ENCODE data around the gene PRAMEF9.
A peak's percentile ranks its signal among the peaks of the same experiment; 100 is the strongest.
"Not testable (repeated sequence)": the region's sequence is repeated elsewhere in the genome, so short reads cannot be mapped to it uniquely, and the experiment has no call there.

Gene PRAMEF9

GRCh38 chr1:13171548-13171947 is at the start of gene PRAMEF9:
TSS of gene PRAMEF9 (plus strand) at chr1:13171848. CDS start at chr1:13175281, 3,433 bp downstream.
- DNase-seq (ENCODE audit: low spot score), result not testable (repeated sequence)

- not testable (repeated sequence) for DNase-seq (ENCODE audit: low spot score)
Measured at GRCh38 chr1:13155909-13156308, 15.7 kb upstream of the PRAMEF9 start, which contains the start of gene PRAMEF26. TSS of gene PRAMEF26 (minus strand) at chr1:13156009. CDS start at chr1:13153095, 2,914 bp downstream.

- DNase-seq (ENCODE audit: low spot score), result not testable (repeated sequence)
Measured at GRCh38 chr1:13165531-13165930, 6.1 kb upstream of the PRAMEF9 start, which contains the start of gene HNRNPCL4. TSS of gene HNRNPCL4 (minus strand) at chr1:13165631. CDS start at chr1:13165467, 164 bp downstream.

DNA sequence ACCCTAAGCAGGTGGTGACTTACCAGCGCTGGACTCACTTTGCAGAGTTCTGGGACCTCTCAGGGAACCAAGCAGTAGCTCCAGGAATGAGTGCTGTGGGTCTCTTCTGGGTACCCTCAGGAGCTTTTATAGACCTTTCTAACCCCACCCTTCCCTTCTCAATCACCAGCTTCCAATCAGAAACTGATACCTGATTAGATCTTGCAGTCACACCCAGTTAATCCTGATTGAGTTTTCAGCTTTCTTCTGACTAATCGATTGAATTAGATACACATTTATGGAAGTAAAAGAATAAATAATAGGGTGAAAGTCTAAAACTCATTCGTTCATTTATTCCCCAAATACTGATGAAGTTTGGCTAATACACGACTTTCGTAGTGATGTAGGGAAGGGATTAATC is 29.7 kb downstream of the PRAMEF9 start, which contains the start of gene PRAMEF13:
TSS of gene PRAMEF13 (minus strand) at position 101 of the 400 bp plus-strand sequence. CDS start 1,820 bp downstream, outside the sequence.
- not testable (repeated sequence) for DNase-seq (ENCODE audit: low spot score)

DNA sequence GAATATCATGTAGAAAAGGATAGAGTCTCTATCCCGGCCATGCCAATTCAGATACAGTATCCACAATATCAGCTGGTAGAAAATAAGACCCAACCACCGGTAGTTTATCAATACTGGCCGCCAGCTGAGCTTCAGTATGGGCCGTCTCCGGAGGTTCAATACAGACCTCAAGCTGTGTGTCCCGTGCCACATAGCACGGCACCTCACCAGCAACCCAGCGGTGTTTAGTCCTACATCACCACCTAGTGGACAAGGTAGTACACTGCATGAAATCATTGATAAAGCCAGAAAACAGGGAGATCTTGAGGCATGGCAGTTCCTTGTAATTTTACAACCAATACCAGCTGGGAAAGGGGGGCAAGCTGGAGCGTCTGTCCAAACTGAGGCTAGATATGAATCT is 37.1 kb downstream of the PRAMEF9 start:
- not testable (repeated sequence) for DNase-seq (ENCODE audit: low spot score)

GRCh38 chr1:13216619-13217018 is 45.0 kb downstream of the PRAMEF9 start:
- not testable (repeated sequence) for DNase-seq (ENCODE audit: low spot score)

- DNase-seq (ENCODE audit: low spot score), result not testable (repeated sequence)
Measured at GRCh38 chr1:13219203-13219602, 47.6 kb downstream of the PRAMEF9 start.

DNA sequence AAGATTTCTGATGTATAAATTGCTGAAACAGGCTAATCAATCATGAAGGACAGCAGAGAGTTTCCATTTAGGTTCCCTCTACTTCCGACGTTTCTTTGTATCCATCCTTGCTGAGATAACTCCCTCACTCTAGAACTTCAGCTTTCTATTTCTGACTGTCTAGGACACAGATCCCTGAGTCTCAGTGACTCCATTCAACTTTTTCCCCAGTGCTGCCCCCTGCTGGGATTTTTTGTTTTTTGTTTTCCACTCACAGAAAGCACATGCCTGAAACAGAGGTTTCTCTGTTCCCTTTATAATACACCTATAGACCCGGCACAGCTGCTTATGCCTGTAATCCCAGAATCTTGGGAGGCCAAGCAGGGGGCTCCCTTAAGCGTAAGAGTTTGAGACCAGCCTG is 51.1 kb downstream of the PRAMEF9 start:
- DNase-seq (ENCODE audit: low spot score), result not testable (repeated sequence)

DNA sequence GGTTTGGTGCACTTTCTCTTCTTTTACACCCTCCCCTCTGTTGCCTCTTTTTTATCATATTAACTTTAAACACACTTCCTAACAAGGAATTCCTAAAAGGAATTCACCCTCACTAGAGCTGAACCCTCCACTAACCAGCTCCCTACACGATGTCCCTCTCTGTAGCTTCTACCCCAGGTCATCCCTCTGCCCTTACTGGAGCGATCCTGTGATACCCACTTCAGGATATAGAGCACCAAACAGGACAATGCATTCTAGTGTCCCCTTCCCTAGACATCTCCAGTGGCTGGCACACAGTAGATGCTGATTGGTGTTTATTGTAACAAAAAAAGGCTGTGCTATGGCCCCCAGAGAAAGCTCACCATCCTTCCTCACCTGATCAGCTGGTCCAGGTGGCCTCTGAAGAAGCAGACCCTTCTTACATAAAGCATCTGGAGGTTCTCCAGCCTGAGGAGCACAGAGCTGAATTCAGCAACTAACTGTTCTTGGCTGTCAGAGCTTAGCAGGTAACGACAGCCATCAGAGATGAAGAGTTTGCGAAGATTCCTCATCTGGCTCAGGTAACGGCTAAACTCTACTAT is 52.9 kb downstream of the PRAMEF9 start:
- DNase-seq (ENCODE audit: low spot score), result no peak

GRCh38 chr1:13225675-13226204 is 54.1 kb downstream of the PRAMEF9 start, which contains the start of gene PRAMEF18:
TSS of gene PRAMEF18 (minus strand) at chr1:13226154. CDS start at chr1:13226106, 48 bp downstream.
- not testable (repeated sequence) for DNase-seq (ENCODE audit: low spot score)

GRCh38 chr1:13227271-13228055 is 55.8 kb downstream of the PRAMEF9 start:
- DNase-seq (ENCODE audit: low spot score), result not testable (repeated sequence)

DNA sequence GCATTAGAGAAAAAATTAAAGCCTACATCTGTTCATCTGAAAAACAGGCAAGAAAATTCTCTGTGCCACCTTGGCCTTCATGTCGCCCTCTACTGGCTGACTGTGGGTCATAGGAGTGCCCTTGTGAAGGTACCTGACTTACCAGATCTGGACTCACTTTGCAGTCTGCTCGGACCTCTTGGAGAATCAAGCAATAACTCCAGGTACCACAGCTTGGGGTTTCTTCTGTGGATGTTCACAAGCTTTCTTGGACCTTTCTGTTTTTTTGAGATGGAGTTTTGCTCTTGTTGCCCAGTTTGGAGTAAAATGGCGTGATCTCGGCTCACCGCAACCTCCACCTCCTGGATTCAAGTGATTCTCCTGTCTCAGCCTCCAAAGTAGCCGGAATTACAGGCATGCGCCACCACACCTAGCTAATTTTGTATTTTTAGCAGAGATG is 56.7 kb downstream of the PRAMEF9 start:
- peak; percentile 16 for DNase-seq (ENCODE audit: low spot score)
